Measurements from ENCODE around the gene NOS1AP. TPM values are rescaled to one million over a fixed set of nuclear protein-coding genes. Genes with fewer than 3 reads are reported as not detected.

Gene NOS1AP
- total RNA-seq, 1 donor from 2014 or later: 4.5 TPM

DNA sequence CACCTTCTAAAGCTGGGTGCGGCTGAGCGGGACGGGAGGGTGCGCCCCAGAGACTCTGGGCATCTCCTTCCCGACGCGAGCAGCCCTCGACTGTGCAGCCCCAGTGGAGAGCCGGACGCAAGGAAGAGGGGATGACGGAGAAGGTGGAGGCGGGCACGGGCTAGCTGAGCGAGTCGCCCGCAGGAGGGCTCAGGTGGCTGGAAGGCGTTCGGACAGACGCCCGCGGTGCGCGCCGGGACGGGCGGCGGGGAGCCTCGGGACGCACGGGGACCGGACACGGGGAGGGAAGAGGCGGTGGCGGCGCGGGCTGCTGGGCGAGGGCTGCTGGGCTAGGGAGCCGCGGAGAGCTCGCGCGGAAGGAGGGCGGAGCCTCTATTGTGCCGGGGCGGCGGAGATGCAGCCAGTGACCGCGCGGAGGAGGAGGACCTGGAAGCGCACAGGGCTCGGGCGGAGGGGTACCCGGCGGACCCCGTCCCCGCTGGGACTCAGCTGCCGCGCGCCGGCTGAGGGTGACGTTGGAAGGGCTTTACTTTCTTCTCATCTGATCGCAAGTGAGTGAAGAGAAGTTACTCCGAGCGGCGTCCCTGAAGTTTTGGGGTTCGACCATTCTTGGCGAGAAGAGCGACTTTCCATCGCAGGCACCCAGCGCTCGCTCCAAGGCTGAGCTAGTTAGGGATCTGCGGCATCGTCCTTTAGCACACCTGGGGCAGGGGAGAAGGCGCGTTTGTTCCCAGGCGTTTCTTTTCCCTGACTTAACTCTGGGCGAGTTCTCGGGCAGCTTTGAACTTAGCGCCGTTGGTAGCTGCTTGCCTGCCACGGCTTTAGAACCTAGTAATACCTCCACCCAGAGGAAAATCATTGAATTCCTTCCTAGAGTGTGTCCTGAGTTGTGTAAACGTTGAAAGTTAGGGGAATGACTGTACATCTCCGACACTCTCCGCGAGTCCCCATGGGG, 45.7 kb upstream of the NOS1AP start, which contains the start of gene OLFML2B:
Gene OLFML2B, minus strand, starts transcription at position 323 of the 955 bp plus-strand sequence. CDS start 439 bp downstream, outside the sequence.
- H3K4me1 Mint-ChIP-seq (ENCODE audit: low read depth): peaks cover 51% of the 10 kb centered on the region
- H3K4me3 Mint-ChIP-seq (ENCODE audit: unreplicated experiment): peak within 1 kb of the TSS; percentile 89
- peak within 1 kb of the TSS; percentile 96 for H3K27ac Mint-ChIP-seq (ENCODE audit: unreplicated experiment)
- no peaks in the 10 kb centered on the region for H3K27me3 Mint-ChIP-seq (ENCODE audit: low read depth)
- DNase-seq (ENCODE audit: low spot score): no peak
- TF ChIP-seq, protein P1, sequence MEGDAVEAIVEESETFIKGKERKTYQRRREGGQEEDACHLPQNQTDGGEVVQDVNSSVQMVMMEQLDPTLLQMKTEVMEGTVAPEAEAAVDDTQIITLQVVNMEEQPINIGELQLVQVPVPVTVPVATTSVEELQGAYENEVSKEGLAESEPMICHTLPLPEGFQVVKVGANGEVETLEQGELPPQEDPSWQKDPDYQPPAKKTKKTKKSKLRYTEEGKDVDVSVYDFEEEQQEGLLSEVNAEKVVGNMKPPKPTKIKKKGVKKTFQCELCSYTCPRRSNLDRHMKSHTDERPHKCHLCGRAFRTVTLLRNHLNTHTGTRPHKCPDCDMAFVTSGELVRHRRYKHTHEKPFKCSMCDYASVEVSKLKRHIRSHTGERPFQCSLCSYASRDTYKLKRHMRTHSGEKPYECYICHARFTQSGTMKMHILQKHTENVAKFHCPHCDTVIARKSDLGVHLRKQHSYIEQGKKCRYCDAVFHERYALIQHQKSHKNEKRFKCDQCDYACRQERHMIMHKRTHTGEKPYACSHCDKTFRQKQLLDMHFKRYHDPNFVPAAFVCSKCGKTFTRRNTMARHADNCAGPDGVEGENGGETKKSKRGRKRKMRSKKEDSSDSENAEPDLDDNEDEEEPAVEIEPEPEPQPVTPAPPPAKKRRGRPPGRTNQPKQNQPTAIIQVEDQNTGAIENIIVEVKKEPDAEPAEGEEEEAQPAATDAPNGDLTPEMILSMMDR (IDR thresholded peaks at IDR 0.05): peak; percentile 81
- peaks cover 7% of the 10 kb centered on the region for H3K9me3 Mint-ChIP-seq (ENCODE audit: low read depth)
- peaks cover 5% of the 10 kb centered on the region for H3K36me3 Mint-ChIP-seq (ENCODE audit: low read depth)

DNA sequence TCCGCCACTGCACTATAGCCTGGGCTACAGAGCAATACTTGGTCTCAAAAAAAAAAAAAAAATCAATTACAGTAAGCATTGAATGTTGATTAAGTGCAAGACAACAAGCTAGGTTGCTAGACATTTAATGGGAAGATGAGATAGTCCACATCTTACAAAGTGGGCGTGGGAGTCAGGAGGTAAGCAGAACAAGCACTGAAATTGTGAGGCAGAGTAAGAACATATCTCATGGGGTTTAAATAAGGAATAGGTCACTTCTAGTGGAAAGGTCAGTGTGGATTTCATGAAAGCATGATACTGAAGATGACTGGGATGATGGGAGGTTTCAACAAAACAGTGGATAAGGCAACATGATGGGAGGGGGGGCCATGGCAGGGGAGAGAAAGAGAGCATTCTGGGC, 44.0 kb upstream of the NOS1AP start:
- no peak for DNase-seq (ENCODE audit: low spot score)
- Mint-ChIP-seq H3K27me3 (ENCODE audit: low read depth) (no peaks in the 10 kb centered on the region), H3K36me3 (ENCODE audit: low read depth) (peaks cover 4% of the 10 kb centered on the region), H3K4me1 (ENCODE audit: low read depth) (peaks cover 36% of the 10 kb centered on the region), H3K27ac (ENCODE audit: unreplicated experiment) (no peak overlapping the region), H3K9me3 (ENCODE audit: low read depth) (peaks cover 7% of the 10 kb centered on the region), H3K4me3 (ENCODE audit: unreplicated experiment) (no peak overlapping the region)
- TF ChIP-seq, protein P1 (IDR thresholded peaks at IDR 0.05): no peak

DNA sequence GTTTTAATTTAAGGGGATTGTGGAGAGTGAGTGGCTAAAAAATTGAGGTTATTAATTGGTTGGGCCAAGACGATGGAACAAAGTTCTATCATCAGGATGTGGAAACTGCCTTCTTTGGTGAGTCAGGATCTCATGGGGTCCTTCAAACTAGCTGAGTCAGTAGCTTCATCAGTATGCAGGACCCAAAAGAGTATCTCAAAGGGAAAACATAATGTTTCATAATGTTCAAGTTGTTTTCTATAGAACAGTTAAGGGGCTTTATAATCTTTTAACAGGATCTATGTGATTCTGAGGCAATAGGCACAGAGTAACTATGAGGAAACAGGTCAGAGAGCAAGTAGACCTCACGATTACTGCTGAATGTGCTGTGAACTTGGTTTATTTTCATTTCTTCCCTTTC, 42.6 kb upstream of the NOS1AP start:
- Mint-ChIP-seq H3K27me3 (ENCODE audit: low read depth) (no peaks in the 10 kb centered on the region), H3K36me3 (ENCODE audit: low read depth) (peaks cover 4% of the 10 kb centered on the region), H3K9me3 (ENCODE audit: low read depth) (peaks cover 7% of the 10 kb centered on the region), H3K4me1 (ENCODE audit: low read depth) (peaks cover 23% of the 10 kb centered on the region), H3K27ac (ENCODE audit: unreplicated experiment) (no peak overlapping the region), H3K4me3 (ENCODE audit: unreplicated experiment) (no peak overlapping the region)
- TF ChIP-seq, protein P1 (IDR thresholded peaks at IDR 0.05): no peak
- no peak for DNase-seq (ENCODE audit: low spot score)

DNA sequence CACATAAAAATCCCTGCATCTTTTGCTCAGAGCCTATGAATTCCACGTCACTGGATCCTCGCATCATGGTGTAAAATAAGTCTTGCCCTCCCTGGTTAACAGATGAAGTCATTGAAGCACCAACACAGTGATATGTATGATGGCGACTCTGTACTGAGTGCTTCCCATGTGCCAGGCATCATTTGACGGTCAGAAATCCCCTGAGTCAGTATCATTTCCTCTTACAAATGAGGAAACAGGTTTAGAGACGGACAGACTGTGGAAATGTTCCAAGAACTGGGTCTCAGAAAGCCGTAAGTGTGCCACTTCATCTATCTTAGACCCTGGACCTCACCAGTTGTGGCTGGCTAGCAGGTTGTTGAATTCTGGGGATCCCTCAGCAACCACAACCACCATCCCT, 40.8 kb upstream of the NOS1AP start:
- DNase-seq (ENCODE audit: low spot score): no peak
- peaks cover 4% of the 10 kb centered on the region for H3K36me3 Mint-ChIP-seq (ENCODE audit: low read depth)
- no peak overlapping the region for H3K27ac Mint-ChIP-seq (ENCODE audit: unreplicated experiment)
- H3K9me3 Mint-ChIP-seq (ENCODE audit: low read depth): peaks cover 7% of the 10 kb centered on the region
- no peak overlapping the region for H3K4me3 Mint-ChIP-seq (ENCODE audit: unreplicated experiment)
- TF ChIP-seq, protein P1 (IDR thresholded peaks at IDR 0.05): no peak
- no peaks in the 10 kb centered on the region for H3K27me3 Mint-ChIP-seq (ENCODE audit: low read depth)
- peaks cover 16% of the 10 kb centered on the region for H3K4me1 Mint-ChIP-seq (ENCODE audit: low read depth)

DNA sequence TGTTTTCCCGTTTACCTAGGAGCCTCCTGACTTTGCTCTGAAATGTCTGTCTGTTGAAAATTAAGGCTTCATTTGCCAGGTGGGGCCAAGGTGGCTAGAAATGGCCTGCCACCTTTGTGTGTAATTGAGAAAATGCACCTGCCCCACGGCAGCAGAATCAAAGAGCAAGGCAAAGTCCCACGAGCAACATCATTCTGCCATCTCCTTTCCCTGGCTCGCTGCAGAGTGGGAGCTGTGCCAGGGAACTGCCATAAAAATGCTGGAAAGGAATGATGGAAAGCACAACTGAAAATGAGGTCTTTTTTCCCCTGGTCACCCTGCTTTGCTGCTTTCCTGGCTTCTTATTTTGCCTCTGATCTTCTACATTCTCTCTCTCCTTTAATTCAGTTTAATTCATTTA, 40.3 kb upstream of the NOS1AP start:
- Mint-ChIP-seq H3K27ac (ENCODE audit: unreplicated experiment) (no peak overlapping the region), H3K27me3 (ENCODE audit: low read depth) (no peaks in the 10 kb centered on the region), H3K36me3 (ENCODE audit: low read depth) (peaks cover 4% of the 10 kb centered on the region), H3K4me3 (ENCODE audit: unreplicated experiment) (no peak overlapping the region), H3K4me1 (ENCODE audit: low read depth) (peaks cover 20% of the 10 kb centered on the region), H3K9me3 (ENCODE audit: low read depth) (peaks cover 7% of the 10 kb centered on the region)
- TF ChIP-seq, protein P1 (IDR thresholded peaks at IDR 0.05): no peak
- DNase-seq (ENCODE audit: low spot score): no peak
